MCF 10A (cell line): ENCODE measurements around the gene BORCS6. TPM values are rescaled to one million over a fixed set of nuclear protein-coding genes. Genes with fewer than 3 reads are reported as not detected.

Experiments
- BruUV-seq: library from RNA; stranded (reverse); fragments of 400-500 nt; replicated peaks from 2 replicates; lab custom pipeline; 2021; lab: Mats Ljungman, UMichigan
- CTCF ChIA-PET: fragments of 300-600 bp; sonication (Branson Sonifier 250); formaldehyde crosslinking; extraction: SDS; loops from one replicate; lab custom pipeline; 2021; ENCODE audit warnings: antibody characterized with exemption, inconsistent platforms; lab: Yijun Ruan, JAX
- POLR2A ChIA-PET: fragments of 300-600, 350-650 bp; sonication (Branson Sonifier 250); formaldehyde crosslinking; extraction: SDS; loops from one replicate; lab custom pipeline; 2020; ENCODE audit warnings: antibody characterized with exemption, inconsistent platforms; lab: Yijun Ruan, JAX
- DNase-seq: peaks from one replicate; pipeline ENCODE4 v3.0.0-alpha.2; 2018; ENCODE audit not compliant: unreplicated experiment
- H3K27ac Mint-ChIP-seq: one replicate; pipeline ENCODE4 v1.8.0; 2022; ENCODE audit warnings: mild to moderate bottlenecking, low read depth, mixed read lengths; ENCODE audit not compliant: unreplicated experiment
- H3K27me3 Mint-ChIP-seq: one replicate; pipeline ENCODE4 v1.8.0; 2022; ENCODE audit warnings: mixed read lengths; ENCODE audit not compliant: insufficient read depth, unreplicated experiment
- H3K36me3 Mint-ChIP-seq: one replicate; pipeline ENCODE4 v1.8.0; 2022; ENCODE audit warnings: mild to moderate bottlenecking, moderate library complexity, mixed read lengths; ENCODE audit not compliant: insufficient read depth, unreplicated experiment
- H3K4me1 Mint-ChIP-seq: one replicate; pipeline ENCODE4 v1.8.0; 2022; ENCODE audit warnings: mixed read lengths; ENCODE audit not compliant: insufficient read depth, unreplicated experiment
- H3K4me3 Mint-ChIP-seq: one replicate; pipeline ENCODE4 v1.8.0; 2022; ENCODE audit warnings: mild to moderate bottlenecking, moderate library complexity, mixed read lengths; ENCODE audit not compliant: unreplicated experiment
- H3K9me3 Mint-ChIP-seq: one replicate; pipeline ENCODE4 v1.8.0; 2022; ENCODE audit warnings: mixed read lengths; ENCODE audit not compliant: unreplicated experiment
- intact Hi-C: fragments of 100-400 bp; cut with micrococcal nuclease; formaldehyde crosslinking; loops from 2 replicates; pipeline ENCODE4 v1.14.1; 2022
- total RNA-seq: library from RNA; stranded (reverse); gene quantifications from 2 replicates; pipeline ENCODE4 v1.2.3, GENCODE V29; 2022
- TF ChIP-seq, protein P1 (sequence below): fragments of 200-600 bp; IDR thresholded peaks from one replicate; pipeline ENCODE4 v1.8.0; 2022; ENCODE audit warnings: antibody characterized with exemption, mild to moderate bottlenecking; ENCODE audit not compliant: unreplicated experiment

BORCS6 gene
- total RNA-seq, 1 experiment from 2014 or later = 4.4 TPM

GRCh38 chr17:8190506-8190905 is 526 bp upstream of the BORCS6 start:
- H3K4me3 Mint-ChIP-seq = no peak overlapping the region
- ChIA-PET CTCF (interaction anchor here (1.7 to 5.9 kb wide), 2 partner anchors 31 to 32 kb away, joined by 4 to 42 read pairs; no protein-coding TSS in a partner anchor), POLR2A (interaction anchor here (0.6 to 12.5 kb wide), 21 partner anchors 9 to 246 kb away, joined by 3 to 352 read pairs (median 6); partner anchors contain the start of genes ALOXE3, AURKB, CTC1 and HES7)
- H3K36me3 Mint-ChIP-seq = peaks cover 8% of the 10 kb centered on the region
- no TSS peak for BruUV-seq
- no peak for DNase-seq
- peak overlapping the region; percentile 59 for H3K27ac Mint-ChIP-seq
- no peaks in the 10 kb centered on the region for H3K4me1 Mint-ChIP-seq
- TF ChIP-seq, protein P1, sequence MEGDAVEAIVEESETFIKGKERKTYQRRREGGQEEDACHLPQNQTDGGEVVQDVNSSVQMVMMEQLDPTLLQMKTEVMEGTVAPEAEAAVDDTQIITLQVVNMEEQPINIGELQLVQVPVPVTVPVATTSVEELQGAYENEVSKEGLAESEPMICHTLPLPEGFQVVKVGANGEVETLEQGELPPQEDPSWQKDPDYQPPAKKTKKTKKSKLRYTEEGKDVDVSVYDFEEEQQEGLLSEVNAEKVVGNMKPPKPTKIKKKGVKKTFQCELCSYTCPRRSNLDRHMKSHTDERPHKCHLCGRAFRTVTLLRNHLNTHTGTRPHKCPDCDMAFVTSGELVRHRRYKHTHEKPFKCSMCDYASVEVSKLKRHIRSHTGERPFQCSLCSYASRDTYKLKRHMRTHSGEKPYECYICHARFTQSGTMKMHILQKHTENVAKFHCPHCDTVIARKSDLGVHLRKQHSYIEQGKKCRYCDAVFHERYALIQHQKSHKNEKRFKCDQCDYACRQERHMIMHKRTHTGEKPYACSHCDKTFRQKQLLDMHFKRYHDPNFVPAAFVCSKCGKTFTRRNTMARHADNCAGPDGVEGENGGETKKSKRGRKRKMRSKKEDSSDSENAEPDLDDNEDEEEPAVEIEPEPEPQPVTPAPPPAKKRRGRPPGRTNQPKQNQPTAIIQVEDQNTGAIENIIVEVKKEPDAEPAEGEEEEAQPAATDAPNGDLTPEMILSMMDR = no peak
- intact Hi-C loops = no loop called here
- no peaks in the 10 kb centered on the region for H3K27me3 Mint-ChIP-seq
- no peaks in the 10 kb centered on the region for H3K9me3 Mint-ChIP-seq

DNA sequence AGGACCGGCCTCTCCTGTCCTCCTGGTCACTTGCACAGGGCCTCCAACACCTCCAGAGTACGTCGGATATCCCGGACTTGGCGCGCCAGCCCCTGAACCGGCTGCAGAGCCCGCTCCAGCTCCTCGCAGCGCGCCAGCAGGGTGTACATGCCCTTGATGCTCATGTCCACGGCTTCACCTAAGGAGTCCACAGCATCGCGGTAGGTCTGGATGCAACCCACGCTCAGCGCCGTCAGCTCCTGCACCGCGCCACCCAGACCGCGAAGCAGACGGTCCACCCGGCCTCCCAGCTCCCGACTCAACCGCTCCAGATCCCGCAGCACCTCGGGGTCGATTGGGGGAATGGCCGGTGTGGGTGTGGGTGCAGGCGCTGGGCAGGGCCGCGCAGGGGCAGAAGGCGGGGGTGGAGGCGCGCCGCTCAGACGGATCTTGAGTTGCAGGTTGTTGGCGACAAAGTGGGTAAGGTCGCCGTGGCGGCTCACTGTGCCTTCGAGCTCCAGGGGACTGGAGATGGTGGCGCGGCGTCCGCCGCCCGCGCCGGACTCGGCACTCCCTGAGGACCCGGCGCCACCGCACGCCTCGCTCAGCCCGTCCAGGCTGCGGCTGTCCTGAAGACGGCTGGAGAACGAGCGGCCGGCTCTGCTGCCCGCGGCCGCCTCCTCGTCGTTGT is 804 bp downstream of the BORCS6 start:
- POLR2A ChIA-PET = interaction anchor here (1.2 to 12.5 kb wide), 14 partner anchors 14 to 106 kb away, joined by 3 to 352 read pairs (median 18); partner anchors contain the start of genes ALOXE3, AURKB, CTC1 and PER1
- CTCF ChIA-PET = interaction anchor here (0.7 to 5.9 kb wide), 7 partner anchors 11 to 112 kb away, joined by 3 to 42 read pairs (median 4); no protein-coding TSS in a partner anchor
- Mint-ChIP-seq H3K4me1 (no peaks in the 10 kb centered on the region), H3K9me3 (no peaks in the 10 kb centered on the region), H3K27ac (peak overlapping the region; percentile 59), H3K36me3 (peaks cover 8% of the 10 kb centered on the region), H3K27me3 (no peaks in the 10 kb centered on the region), H3K4me3 (no peak overlapping the region)
- intact Hi-C loops = no loop called here
- TF ChIP-seq, protein P1 = no peak
- peak; percentile 9 for DNase-seq
- BruUV-seq = no TSS peak

- POLR2A ChIA-PET = interaction anchor here (0.7 to 12.5 kb wide), 21 partner anchors 8 to 346 kb away, joined by 3 to 352 read pairs (median 8); partner anchors contain the start of genes ALOXE3, AURKB, CTC1 and HES7
- Mint-ChIP-seq H3K4me1 (no peaks in the 10 kb centered on the region), H3K36me3 (peaks cover 8% of the 10 kb centered on the region), H3K27ac (no peak overlapping the region), H3K27me3 (no peaks in the 10 kb centered on the region), H3K9me3 (no peaks in the 10 kb centered on the region), H3K4me3 (no peak overlapping the region)
- peak; percentile 9 for DNase-seq
- TF ChIP-seq, protein P1 = no peak
- CTCF ChIA-PET = interaction anchor here (0.8 to 5.9 kb wide), 5 partner anchors 11 to 113 kb away, joined by 4 to 42 read pairs (median 7); no protein-coding TSS in a partner anchor
- intact Hi-C loops = loop anchor here (1.0 kb wide), 1 partner anchor 112 kb away; no protein-coding TSS in a partner anchor
- no TSS peak for BruUV-seq
These were observed 1.6 kb downstream of the BORCS6 start for GRCh38 chr17:8188263-8188839.
